GM12878 (cell line): ENCODE data around the gene NEGR1. TPM values are rescaled to one million over a fixed set of nuclear protein-coding genes. Genes with fewer than 3 reads are reported as not detected.

Experiments used
- ATF2 ChIP-seq: IDR thresholded peaks from 2 replicates; pipeline ENCODE4 v1.6.1; 2012; ENCODE audit warnings: low read length, inconsistent platforms
- ATF3 ChIP-seq: IDR thresholded peaks from 2 replicates; pipeline ENCODE4 v1.6.1; 2011; ENCODE audit warnings: low read depth, mild to moderate bottlenecking, low read length, moderate library complexity, borderline replicate concordance; ENCODE audit errors: extremely low read depth
- CEBPZ ChIP-seq: fragments of 150-350 bp; IDR thresholded peaks from 2 replicates; pipeline ENCODE4 v1.6.1; 2016; ENCODE audit warnings: low read depth, low read length
- E2F8 ChIP-seq: fragments of 450-650 bp; IDR thresholded peaks from 2 replicates; pipeline ENCODE4 v1.6.1; 2018; ENCODE audit warnings: mild to moderate bottlenecking, low read depth, moderate library complexity; ENCODE audit not compliant: partially characterized antibody
- HDAC6 ChIP-seq: fragments of 200-600 bp; sonication (generic); IDR thresholded peaks from one replicate; pipeline ENCODE4 v1.8.0; 2017; ENCODE audit warnings: antibody characterized with exemption; ENCODE audit not compliant: unreplicated experiment
- IRF5 ChIP-seq: fragments of 450-650 bp; IDR thresholded peaks from 2 replicates; pipeline ENCODE4 v1.6.1; 2017; ENCODE audit warnings: borderline replicate concordance
- NFXL1 ChIP-seq: fragments of 450-650 bp; IDR thresholded peaks from 2 replicates; pipeline ENCODE4 v1.6.1; 2017; ENCODE audit warnings: antibody characterized with exemption, mild to moderate bottlenecking, borderline replicate concordance
- NR2C2 ChIP-seq: IDR thresholded peaks from 2 replicates; pipeline ENCODE4 v1.6.1; 2011; ENCODE audit warnings: borderline replicate concordance, low read depth; ENCODE audit not compliant: control insufficient read depth, insufficient read length
- SPI1 ChIP-seq: IDR thresholded peaks from 2 replicates; pipeline ENCODE4 v1.6.1; 2011; ENCODE audit warnings: low read depth, mild to moderate bottlenecking, low read length, moderate library complexity, borderline replicate concordance; ENCODE audit not compliant: insufficient read depth
- STAT1 ChIP-seq: fragments of 450-650 bp; conservative IDR thresholded peaks from 2 replicates; pipeline ENCODE4 v1.6.1; 2014; ENCODE audit warnings: antibody characterized with exemption, mild to moderate bottlenecking
- STAT3 ChIP-seq: IDR thresholded peaks from 2 replicates; pipeline ENCODE4 v1.6.1; 2011; ENCODE audit warnings: low read depth, low read length, improper control_type of control experiment
- TAF1 ChIP-seq: IDR thresholded peaks from 2 replicates; pipeline ENCODE4 v1.6.1; 2011; ENCODE audit warnings: mild to moderate bottlenecking, low read depth, low read length, borderline replicate concordance
- TBL1XR1 ChIP-seq: IDR thresholded peaks from 2 replicates; pipeline ENCODE4 v1.6.1; 2012; ENCODE audit warnings: low read depth, low read length, improper control_type of control experiment
- TCF7 ChIP-seq: IDR thresholded peaks from 2 replicates; pipeline ENCODE4 v1.6.1; 2014; ENCODE audit warnings: antibody characterized with exemption, borderline replicate concordance
- ZBTB11 ChIP-seq: fragments of 450-650 bp; formaldehyde crosslinking; IDR thresholded peaks from 2 replicates; pipeline ENCODE4 v1.5.0; 2022; ENCODE audit warnings: mild to moderate bottlenecking, missing genetic modification characterization
- polyA plus RNA-seq, 11 experiments: library from polyadenylated mRNA; depleted of rRNA in 4 of 11; unstranded in 6 of 11; stranded (reverse) in 5 of 11; fragments of >200 nt; fragmentation: Nextera tagmentation in 4 of 11; fragmentation: Illumina TruSeq in 1 of 11; extraction: Ambion mirVana in 4 of 11; extraction: Trizol in 1 of 11; gene quantifications; 1 replicate in 1 of 11; 2 replicates in 10 of 11; pipeline versions ENCODE4 v1.2.1 to v1.2.3, GENCODE V29; 2011 to 2016; ENCODE audit warnings: inconsistent platforms in 2 of 11, missing spikeins in 2 of 11, low read depth in 1 of 11
- total RNA-seq, 4 experiments: library from RNA; depleted of rRNA in 3 of 4; stranded (reverse); fragments of >200 nt in 3 of 4; fragmentation: Illumina TruSeq in 1 of 4; extraction: Trizol in 1 of 4; gene quantifications; 2 replicates each; pipeline versions ENCODE4 v1.2.1 to v1.2.3, GENCODE V29; 2013 to 2021

The NEGR1 gene
- total and polyA plus RNA-seq, 10 of the 15 experiments (the other 5 are each of a cell fraction or from before 2014, with no cell fraction given): under 0.01 to 0.03 (median 0.01) TPM; not detected in 7

- TF ChIP-seq CEBPZ (no peak), SPI1 (peak; percentile 25; the same call in 1 of the 2 replicates), ATF2 (peak; percentile 40; the same call in 1 of the 2 replicates), TCF7 (peak; percentile 94), NR2C2 (no peak), E2F8 (no peak), STAT1 (no peak), ATF3 (no peak), IRF5 (no peak), NFXL1 (no peak), STAT3 (no peak), TAF1 (no peak), TBL1XR1 (no peak), HDAC6 (no peak), ZBTB11 (CRISPR knock-in tag) (no peak)
Measured at GRCh38 chr1:72284348-72285073, 2.2 kb upstream of the NEGR1 start (continued).
